ENCODE data around the gene EEF1AKMT1. TPM values are rescaled to one million over a fixed set of nuclear protein-coding genes. Genes with fewer than 3 reads are reported as not detected.
"Not testable (repeated sequence)": the region's sequence is repeated elsewhere in the genome, so short reads cannot be mapped to it uniquely, and the experiment has no call there.

The EEF1AKMT1 gene
- total and polyA plus RNA-seq, 4 donors = 4.2 to 11.2 (median 4.9) TPM

DNA sequence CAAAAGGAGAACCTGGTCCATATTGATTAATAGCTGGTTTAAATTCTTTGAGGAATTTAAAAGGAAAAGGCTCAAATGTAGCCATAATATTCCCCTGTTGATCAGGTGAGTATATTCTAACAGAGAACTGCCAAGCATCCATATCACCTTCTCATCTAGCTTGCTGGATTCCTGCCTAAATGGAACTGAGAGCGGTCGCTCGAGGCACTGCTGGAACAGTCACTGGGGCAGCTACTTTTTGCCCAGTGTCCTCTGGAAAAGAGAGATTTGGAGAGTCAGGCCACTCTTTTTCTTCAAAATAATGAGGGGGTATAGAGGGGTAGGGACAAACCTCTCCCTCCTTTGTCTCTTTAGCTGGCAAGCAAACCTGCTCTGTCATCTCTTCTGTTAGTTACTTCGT is 89.7 kb downstream of the EEF1AKMT1 start:
- Histone ChIP-seq H3K9me3 (ENCODE audit: control insufficient read depth in 4 of 4, low read length in 3 of 4) (no peaks in the 10 kb centered on the region), H3K4me3 (ENCODE audit: low read depth in 1 of 3, low read length in 3 of 3) (no peak overlapping the region), H3K9ac (ENCODE audit: low read depth in 1 of 2, low read length in 2 of 2) (no peak overlapping the region), H3K27ac (ENCODE audit: low read depth in 1 of 2, low read length in 2 of 2) (no peak overlapping the region), H3K4me1 (ENCODE audit: control insufficient read depth in 4 of 4, insufficient read depth in 4 of 4, low read length in 3 of 4) (no peaks in the 10 kb centered on the region), H3K36me3 (ENCODE audit: control insufficient read depth in 4 of 4, insufficient read depth in 3 of 4, low read depth in 1 of 4, low read length in 3 of 4) (peaks cover 0 to 3% (median 2%) of the 10 kb centered on the region in 4 donors), H3K27me3 (ENCODE audit: control insufficient read depth in 4 of 4, insufficient read depth in 4 of 4, low read length in 3 of 4) (no peaks in the 10 kb centered on the region)
- TF ChIP-seq HNF4A (conservative IDR thresholded peaks at IDR 0.05) (no peak), ATF3 (IDR thresholded peaks at IDR 0.05) (no peak), SP1 (IDR thresholded peaks at IDR 0.05) (no peak), GABPA (IDR thresholded peaks at IDR 0.05 in 1 of 2, conservative IDR thresholded peaks at IDR 0.05 in 1 of 2) (no peak)
- TF ChIP-seq, protein P1, sequence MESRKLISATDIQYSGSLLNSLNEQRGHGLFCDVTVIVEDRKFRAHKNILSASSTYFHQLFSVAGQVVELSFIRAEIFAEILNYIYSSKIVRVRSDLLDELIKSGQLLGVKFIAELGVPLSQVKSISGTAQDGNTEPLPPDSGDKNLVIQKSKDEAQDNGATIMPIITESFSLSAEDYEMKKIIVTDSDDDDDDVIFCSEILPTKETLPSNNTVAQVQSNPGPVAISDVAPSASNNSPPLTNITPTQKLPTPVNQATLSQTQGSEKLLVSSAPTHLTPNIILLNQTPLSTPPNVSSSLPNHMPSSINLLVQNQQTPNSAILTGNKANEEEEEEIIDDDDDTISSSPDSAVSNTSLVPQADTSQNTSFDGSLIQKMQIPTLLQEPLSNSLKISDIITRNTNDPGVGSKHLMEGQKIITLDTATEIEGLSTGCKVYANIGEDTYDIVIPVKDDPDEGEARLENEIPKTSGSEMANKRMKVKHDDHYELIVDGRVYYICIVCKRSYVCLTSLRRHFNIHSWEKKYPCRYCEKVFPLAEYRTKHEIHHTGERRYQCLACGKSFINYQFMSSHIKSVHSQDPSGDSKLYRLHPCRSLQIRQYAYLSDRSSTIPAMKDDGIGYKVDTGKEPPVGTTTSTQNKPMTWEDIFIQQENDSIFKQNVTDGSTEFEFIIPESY (IDR thresholded peaks at IDR 0.05) = no peak
- WGBS = 90% methylated on average over 4 of the region's 4 CpGs
- DNase-seq (ENCODE audit: low spot score) = no peak

DNA sequence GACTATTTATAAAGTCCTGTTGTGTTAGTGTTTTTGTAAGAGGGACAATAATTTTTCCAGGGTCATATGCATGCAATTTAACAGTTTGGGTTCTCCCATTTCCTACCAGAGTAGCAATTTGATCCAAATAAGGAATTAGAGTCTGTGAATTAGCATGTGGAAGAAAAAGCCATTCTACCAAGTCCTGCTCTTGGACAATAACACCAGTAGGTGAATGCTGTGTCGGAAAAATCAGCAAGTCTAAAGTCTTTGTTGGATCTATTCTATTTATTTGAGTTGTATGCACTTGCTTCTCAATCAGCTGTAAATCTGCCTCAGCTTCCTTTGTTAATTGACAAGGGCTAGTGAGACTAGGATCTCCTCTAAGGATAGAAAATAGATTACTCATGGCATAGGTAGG is 91.7 kb downstream of the EEF1AKMT1 start:
- Histone ChIP-seq H3K36me3 (ENCODE audit: control insufficient read depth in 4 of 4, insufficient read depth in 3 of 4, low read depth in 1 of 4, low read length in 3 of 4) (peaks cover 0 to 3% (median under 1%) of the 10 kb centered on the region in 4 donors), H3K9me3 (ENCODE audit: control insufficient read depth in 4 of 4, low read length in 3 of 4) (no peaks in the 10 kb centered on the region), H3K27ac (ENCODE audit: low read depth in 1 of 2, low read length in 2 of 2) (no peak overlapping the region), H3K4me1 (ENCODE audit: control insufficient read depth in 4 of 4, insufficient read depth in 4 of 4, low read length in 3 of 4) (no peaks in the 10 kb centered on the region), H3K9ac (ENCODE audit: low read depth in 1 of 2, low read length in 2 of 2) (no peak overlapping the region), H3K27me3 (ENCODE audit: control insufficient read depth in 4 of 4, insufficient read depth in 4 of 4, low read length in 3 of 4) (no peaks in the 10 kb centered on the region), H3K4me3 (ENCODE audit: low read depth in 1 of 3, low read length in 3 of 3) (no peak overlapping the region)
- no peak for DNase-seq (ENCODE audit: low spot score)
- 97% methylated on average over 1 of the region's 1 CpG for WGBS
- TF ChIP-seq, protein P2, sequence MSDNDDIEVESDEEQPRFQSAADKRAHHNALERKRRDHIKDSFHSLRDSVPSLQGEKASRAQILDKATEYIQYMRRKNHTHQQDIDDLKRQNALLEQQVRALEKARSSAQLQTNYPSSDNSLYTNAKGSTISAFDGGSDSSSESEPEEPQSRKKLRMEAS (IDR thresholded peaks at IDR 0.05) = no peak
- no peak for TF ChIP-seq YY1 (IDR thresholded peaks at IDR 0.05)
- TF ChIP-seq TAF1 (conservative IDR thresholded peaks at IDR 0.05) = no peak
- no peak for TF ChIP-seq HNF4A (conservative IDR thresholded peaks at IDR 0.05)
- no peak for TF ChIP-seq FOXA1 (IDR thresholded peaks at IDR 0.05)
- no peak for TF ChIP-seq NR2F2 (IDR thresholded peaks at IDR 0.05)
- TF ChIP-seq RXRA (IDR thresholded peaks at IDR 0.05) = no peak
- no peak for TF ChIP-seq HNF4G (IDR thresholded peaks at IDR 0.05)
- TF ChIP-seq SP1 (IDR thresholded peaks at IDR 0.05) = no peak
- TF ChIP-seq ATF3 (IDR thresholded peaks at IDR 0.05) = no peak
- no peak for TF ChIP-seq GABPA (IDR thresholded peaks at IDR 0.05 in 1 of 2, conservative IDR thresholded peaks at IDR 0.05 in 1 of 2)

DNA sequence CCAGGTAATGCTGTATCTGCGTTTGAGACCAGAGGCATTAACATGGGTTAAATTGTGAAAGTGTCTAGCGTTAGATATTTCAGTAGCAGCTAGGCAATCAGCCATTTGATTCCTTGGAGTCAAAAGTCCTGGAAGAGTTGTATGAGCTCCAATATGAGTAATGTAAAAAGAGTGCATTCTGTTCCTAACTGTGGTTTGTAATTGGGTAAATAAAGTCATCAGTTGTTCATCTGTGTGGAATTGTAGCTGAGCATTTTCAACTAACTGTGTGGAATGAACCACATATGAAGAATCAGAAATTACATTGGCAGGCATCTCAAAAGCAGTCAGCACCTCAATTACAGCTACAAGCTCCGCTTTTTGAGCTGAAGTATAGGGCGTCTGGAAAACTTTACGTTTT is 92.3 kb downstream of the EEF1AKMT1 start:
- 90% methylated on average over 5 of the region's 5 CpGs for WGBS
- H3K9me3 ChIP-seq (ENCODE audit: control insufficient read depth in 4 of 4, low read length in 3 of 4) = not testable (repeated sequence)

More for the DNA sequence above, 92.3 kb downstream of the EEF1AKMT1 start:
- not testable (repeated sequence) for H3K4me1 ChIP-seq (ENCODE audit: control insufficient read depth in 4 of 4, insufficient read depth in 4 of 4, low read length in 3 of 4); H3K4me3 ChIP-seq (ENCODE audit: low read depth in 1 of 3, low read length in 3 of 3); H3K27ac ChIP-seq (ENCODE audit: low read depth in 1 of 2, low read length in 2 of 2); H3K36me3 ChIP-seq (ENCODE audit: control insufficient read depth in 4 of 4, insufficient read depth in 3 of 4, low read depth in 1 of 4, low read length in 3 of 4); H3K27me3 ChIP-seq (ENCODE audit: control insufficient read depth in 4 of 4, insufficient read depth in 4 of 4, low read length in 3 of 4); H3K9ac ChIP-seq (ENCODE audit: low read depth in 1 of 2, low read length in 2 of 2); DNase-seq (ENCODE audit: low spot score)

All from liver (tissue), 9 donors.